ENCODE results near the gene VEZF1.

GRCh38 chr17:57993471-57994365 is 5.7 kb upstream of the VEZF1 start:
- TF ChIP-seq CTCF (IDR thresholded peaks at IDR 0.05) = no peak
- TF ChIP-seq POLR2A (IDR thresholded peaks at IDR 0.05) = no peak
